ENCODE results near the gene PPP6R2. TPM values are rescaled to one million over a fixed set of nuclear protein-coding genes. Genes with fewer than 3 reads are reported as not detected.

The PPP6R2 gene
- polyA plus RNA-seq, 3 donors = 9.1 to 74.5 (median 10.3) TPM

DNA sequence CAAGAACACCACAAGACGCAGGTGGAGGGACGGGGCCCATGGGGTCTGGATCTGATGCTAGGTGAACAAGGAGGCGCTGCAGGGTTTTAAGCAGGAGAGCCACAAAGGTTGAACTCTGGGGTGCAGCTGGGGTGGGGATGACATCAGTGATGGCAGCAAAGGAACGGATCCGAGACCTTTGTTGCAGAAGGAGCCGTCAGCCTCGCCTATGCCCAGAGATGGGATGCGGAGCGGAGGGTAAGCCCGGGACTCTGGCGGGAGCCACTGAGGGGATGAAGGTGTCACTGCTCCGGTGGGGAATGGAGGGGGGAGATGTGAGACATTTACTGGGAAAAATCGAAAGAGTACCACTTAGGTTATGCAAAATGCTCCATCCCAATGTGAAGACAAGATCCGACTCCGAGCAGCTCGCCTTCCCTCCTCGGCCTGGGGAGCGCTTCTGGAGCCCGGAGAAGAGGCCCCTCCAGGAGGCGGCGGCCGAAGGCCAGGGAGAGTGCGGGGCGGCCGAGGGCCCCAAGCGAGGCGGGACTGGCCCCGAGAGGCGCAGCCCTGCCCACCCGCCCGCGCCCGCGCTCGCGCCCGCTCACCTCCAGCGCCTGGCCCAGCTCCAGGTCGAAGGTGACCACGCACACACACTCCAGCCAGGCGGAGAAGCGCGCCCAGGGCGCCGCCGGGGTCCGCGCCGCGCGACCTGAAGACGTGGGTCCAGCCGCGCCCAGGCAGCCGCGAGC, 16.7 kb upstream of the PPP6R2 start:
- Histone ChIP-seq H2AFZ (ENCODE audit: insufficient read depth, low read depth, low read length, poor library complexity, severe bottlenecking) (peak overlapping the region; percentile 57), H3K36me3 (replicated peaks in 1 of 2; ENCODE audit: control insufficient read depth in 1 of 2, insufficient read depth in 2 of 2, low read length in 2 of 2) (no peaks in the 10 kb centered on the region), H3K4me2 (replicated peaks; ENCODE audit: extremely low read depth, low read length, poor library complexity, severe bottlenecking) (peak overlapping the region; percentile 91), H3K27me3 (ENCODE audit: control insufficient read depth in 2 of 2, insufficient read depth in 2 of 2, low read length in 2 of 2) (peaks cover 0 to 7% of the 10 kb centered on the region in 2 donors), H3K9ac (ENCODE audit: insufficient read depth, low read length, poor library complexity, severe bottlenecking) (no peak overlapping the region), H3K4me3 (replicated peaks in 1 of 3; ENCODE audit: low read depth in 2 of 3, low read length in 3 of 3) (peak overlapping the region in 2 of 3 experiments; percentile 14 to 79), H3K79me2 (ENCODE audit: insufficient read depth, low read length) (no peaks in the 10 kb centered on the region), H3K27ac (ENCODE audit: low read depth in 1 of 2, low read length in 2 of 2) (no peak overlapping the region), H3K9me3 (replicated peaks in 1 of 2; ENCODE audit: control insufficient read depth in 1 of 2, insufficient read depth in 1 of 2, low read length in 2 of 2) (no peaks in the 10 kb centered on the region), H4K20me1 (ENCODE audit: insufficient read depth, low read length) (peaks cover 5% of the 10 kb centered on the region), H3K4me1 (ENCODE audit: control insufficient read depth in 1 of 2, insufficient read depth in 2 of 2, low read length in 2 of 2) (peaks cover 11 to 17% of the 10 kb centered on the region in 2 donors)
- peak overlapping the region; percentile 69 to 89 for H3K4me3 Mint-ChIP-seq
- WGBS (ENCODE audit: insufficient coverage) = 19% methylated on average over 56 of the region's 56 CpGs
- DNase-seq = no peak
- TF ChIP-seq, protein P1, sequence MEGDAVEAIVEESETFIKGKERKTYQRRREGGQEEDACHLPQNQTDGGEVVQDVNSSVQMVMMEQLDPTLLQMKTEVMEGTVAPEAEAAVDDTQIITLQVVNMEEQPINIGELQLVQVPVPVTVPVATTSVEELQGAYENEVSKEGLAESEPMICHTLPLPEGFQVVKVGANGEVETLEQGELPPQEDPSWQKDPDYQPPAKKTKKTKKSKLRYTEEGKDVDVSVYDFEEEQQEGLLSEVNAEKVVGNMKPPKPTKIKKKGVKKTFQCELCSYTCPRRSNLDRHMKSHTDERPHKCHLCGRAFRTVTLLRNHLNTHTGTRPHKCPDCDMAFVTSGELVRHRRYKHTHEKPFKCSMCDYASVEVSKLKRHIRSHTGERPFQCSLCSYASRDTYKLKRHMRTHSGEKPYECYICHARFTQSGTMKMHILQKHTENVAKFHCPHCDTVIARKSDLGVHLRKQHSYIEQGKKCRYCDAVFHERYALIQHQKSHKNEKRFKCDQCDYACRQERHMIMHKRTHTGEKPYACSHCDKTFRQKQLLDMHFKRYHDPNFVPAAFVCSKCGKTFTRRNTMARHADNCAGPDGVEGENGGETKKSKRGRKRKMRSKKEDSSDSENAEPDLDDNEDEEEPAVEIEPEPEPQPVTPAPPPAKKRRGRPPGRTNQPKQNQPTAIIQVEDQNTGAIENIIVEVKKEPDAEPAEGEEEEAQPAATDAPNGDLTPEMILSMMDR (IDR thresholded peaks at IDR 0.05) = no peak
- intact Hi-C loops (cut with micrococcal nuclease) = loop anchor here (2.0 to 5.0 kb wide), 4 partner anchors 18 to 50 kb away; no protein-coding TSS in a partner anchor
- peak overlapping the region in 1 of 7 donors; percentile 37 for H3K27ac Mint-ChIP-seq
- peaks cover 20% of the 10 kb centered on the region for H3K4me1 Mint-ChIP-seq
- peaks cover 0 to 3% of the 10 kb centered on the region in 2 donors for H3K36me3 Mint-ChIP-seq
- H3K9me3 Mint-ChIP-seq = no peaks in the 10 kb centered on the region
- peaks cover 16 to 25% (median 19%) of the 10 kb centered on the region in 3 donors for H3K27me3 Mint-ChIP-seq (ENCODE audit: low read depth in 3 of 3)

DNA sequence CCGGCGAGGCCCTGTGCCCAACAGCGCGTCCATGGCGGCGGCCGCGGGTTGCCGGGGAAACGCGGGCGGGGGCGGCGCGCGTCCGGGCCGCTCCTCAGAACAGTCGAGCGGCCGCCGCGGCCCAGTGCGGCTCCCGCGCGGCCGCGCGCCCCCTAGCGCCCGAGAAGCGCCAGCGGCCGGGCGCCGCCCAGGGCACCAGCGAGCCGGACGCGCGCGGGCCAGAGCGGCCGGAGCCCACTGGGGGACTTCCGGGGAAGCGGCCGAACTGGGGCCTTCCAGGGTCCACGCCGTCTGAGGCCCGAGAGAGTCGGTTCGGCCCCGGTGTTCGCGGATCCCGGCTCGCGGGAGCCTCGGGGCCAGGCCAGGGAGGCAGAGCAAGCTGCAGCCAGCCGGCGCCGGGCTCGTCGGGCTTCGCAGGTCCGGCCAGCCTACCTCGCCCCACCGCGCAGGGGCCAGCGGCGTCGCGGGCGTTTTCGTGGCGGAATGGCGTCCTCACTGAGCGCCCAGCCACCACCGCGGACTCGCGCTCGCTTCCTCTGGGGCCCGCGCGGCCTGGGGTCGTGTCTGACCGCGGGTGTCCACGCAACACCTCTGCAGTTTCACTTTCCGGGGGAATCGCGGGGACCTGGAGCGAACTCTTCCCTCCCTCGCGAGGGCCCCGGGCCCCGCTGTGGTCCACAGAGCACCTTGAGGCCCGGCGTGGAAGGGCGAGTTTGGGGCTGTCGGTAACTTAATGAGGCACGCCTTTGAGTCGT, 16.0 kb upstream of the PPP6R2 start, which contains the start of gene DENND6B:
TSS of gene DENND6B (minus strand) at position 57 of the 755 bp plus-strand sequence. CDS start at position 33, 24 bp downstream.
- Histone ChIP-seq H3K4me3 (replicated peaks in 1 of 3; ENCODE audit: low read depth in 2 of 3, low read length in 3 of 3) (peak within 1 kb of the TSS; percentile 63 to 79 (median 66)), H3K9ac (ENCODE audit: insufficient read depth, low read length, poor library complexity, severe bottlenecking) (peak within 1 kb of the TSS; percentile 85), H3K36me3 (replicated peaks in 1 of 2; ENCODE audit: control insufficient read depth in 1 of 2, insufficient read depth in 2 of 2, low read length in 2 of 2) (no peaks in the 10 kb centered on the region), H3K79me2 (ENCODE audit: insufficient read depth, low read length) (no peaks in the 10 kb centered on the region), H2AFZ (ENCODE audit: insufficient read depth, low read depth, low read length, poor library complexity, severe bottlenecking) (peak within 1 kb of the TSS; percentile 87), H3K4me1 (ENCODE audit: control insufficient read depth in 1 of 2, insufficient read depth in 2 of 2, low read length in 2 of 2) (peaks cover 11 to 17% of the 10 kb centered on the region in 2 donors), H3K27ac (ENCODE audit: low read depth in 1 of 2, low read length in 2 of 2) (peak within 1 kb of the TSS; percentile 56 to 80), H3K9me3 (replicated peaks in 1 of 2; ENCODE audit: control insufficient read depth in 1 of 2, insufficient read depth in 1 of 2, low read length in 2 of 2) (no peaks in the 10 kb centered on the region), H3K27me3 (ENCODE audit: control insufficient read depth in 2 of 2, insufficient read depth in 2 of 2, low read length in 2 of 2) (peaks cover 0 to 7% of the 10 kb centered on the region in 2 donors), H4K20me1 (ENCODE audit: insufficient read depth, low read length) (peaks cover 5% of the 10 kb centered on the region), H3K4me2 (replicated peaks; ENCODE audit: extremely low read depth, low read length, poor library complexity, severe bottlenecking) (peak within 1 kb of the TSS; percentile 91)
- WGBS (ENCODE audit: insufficient coverage) = under 1% methylated on average over 102 of the region's 105 CpGs
- peaks cover 20% of the 10 kb centered on the region for H3K4me1 Mint-ChIP-seq
- intact Hi-C loops (cut with micrococcal nuclease) = loop anchor here (1.0 to 5.0 kb wide), 5 partner anchors 18 to 50 kb away; no protein-coding TSS in a partner anchor
- DNase-seq = peak; percentile 70 to 84 (median 84)
- peaks cover 0 to 1% (median 0%) of the 10 kb centered on the region in 7 donors for H3K9me3 Mint-ChIP-seq
- peak within 1 kb of the TSS; percentile 46 to 85 (median 80) for H3K27ac Mint-ChIP-seq
- TF ChIP-seq, protein P1 (IDR thresholded peaks at IDR 0.05) = peak; percentile 64
- peaks cover 18 to 23% (median 19%) of the 10 kb centered on the region in 3 donors for H3K27me3 Mint-ChIP-seq (ENCODE audit: low read depth in 3 of 3)
- peak within 1 kb of the TSS; percentile 82 to 90 for H3K4me3 Mint-ChIP-seq
- peaks cover 0 to 3% of the 10 kb centered on the region in 2 donors for H3K36me3 Mint-ChIP-seq
